H1 (cell line): ENCODE data around the gene VTI1B.

ENCODE experiments used
- BACH1 ChIP-seq: IDR thresholded peaks from 2 replicates; pipeline ENCODE4 v1.6.1; 2012; ENCODE audit warnings: low read length, improper control_type of control experiment
- CTCF ChIP-seq, 3 experiments: IDR thresholded peaks; 1 replicate in 2 of 3; 2 replicates in 1 of 3; pipeline versions ENCODE4 v1.5.1 to v1.6.1; 2011; ENCODE audit warnings: low read length in 3 of 3, mild to moderate bottlenecking in 3 of 3, inconsistent platforms in 2 of 3, low read depth in 1 of 3, moderate library complexity in 1 of 3; ENCODE audit not compliant: insufficient read depth in 1 of 3; ENCODE audit errors: control extremely low read depth in 1 of 3
- EZH2 ChIP-seq: fragments of 200-600 bp; sonication (generic); IDR thresholded peaks from 2 replicates; pipeline ENCODE4 v1.7.1; 2012; ENCODE audit warnings: low read depth, mild to moderate bottlenecking, moderate library complexity, low read length, inconsistent platforms; ENCODE audit not compliant: severe bottlenecking
- POLR2A ChIP-seq, 2 experiments: IDR thresholded peaks; 1 replicate in 1 of 2; 2 replicates in 1 of 2; pipeline ENCODE4 v1.6.1; 2011; ENCODE audit warnings: low read depth in 2 of 2, low read length in 2 of 2, mild to moderate bottlenecking in 2 of 2; ENCODE audit errors: control extremely low read depth in 1 of 2
- RFX5 ChIP-seq: IDR thresholded peaks from 2 replicates; pipeline ENCODE4 v1.6.1; 2011; ENCODE audit warnings: low read depth, low read length, improper control_type of control experiment, borderline replicate concordance
- TAF1 ChIP-seq: IDR thresholded peaks from 2 replicates; pipeline ENCODE4 v1.6.1; 2011; ENCODE audit warnings: mild to moderate bottlenecking, low read depth, low read length

- TF ChIP-seq CTCF (IDR thresholded peaks at IDR 0.05; ENCODE audit: control extremely low read depth in 1 of 3, insufficient read depth in 1 of 3, low read depth in 1 of 3, low read length in 3 of 3) = no peak
- TF ChIP-seq RFX5 = no peak
- no peak for TF ChIP-seq BACH1
- no peak for TF ChIP-seq EZH2
- TF ChIP-seq POLR2A (IDR thresholded peaks at IDR 0.05; ENCODE audit: control extremely low read depth in 1 of 2, low read depth in 2 of 2, low read length in 2 of 2) = no peak
- TF ChIP-seq TAF1 = no peak
Measured at GRCh38 chr14:67705211-67705610, 30.8 kb upstream of the VTI1B start.
